Natural killer cell (primary cell): Measurements from ENCODE around the gene PHF20. TPM values are rescaled to one million over a fixed set of nuclear protein-coding genes. Genes with fewer than 3 reads are reported as not detected.
A peak's percentile ranks its signal among the peaks of the same experiment; 100 is the strongest.
"Not testable (repeated sequence)": the region's sequence is repeated elsewhere in the genome, so short reads cannot be mapped to it uniquely, and the experiment has no call there.

Experiments
- ATAC-seq, 3 donors: fragments of 150-1000 bp in 2 of 3; fragments of 200-7000 bp in 1 of 3; cut with Tn5 transposase; 1 replicate in 1 of 3; 2 replicates in 2 of 3; pipeline ENCODE4 v1.10.0; 2021; ENCODE audit warnings: mild to moderate bottlenecking in 2 of 3, moderate library complexity in 2 of 3
- DNase-seq, 2 donors: peaks; one replicate each; pipeline versions ENCODE4 v3.0.0 to v3.0.0-alpha.2; 2013 to 2021; ENCODE audit warnings: mixed read lengths in 1 of 2
- H3K27ac ChIP-seq: one replicate; pipeline ENCODE4 v1.5.1; 2013; ENCODE audit warnings: mild to moderate bottlenecking, low read length
- H3K27me3 ChIP-seq: one replicate; pipeline ENCODE4 v1.6.1; 2013; ENCODE audit warnings: low read length; ENCODE audit not compliant: control insufficient read depth, insufficient read depth
- H3K36me3 ChIP-seq: one replicate; pipeline ENCODE4 v1.6.1; 2013; ENCODE audit warnings: low read length; ENCODE audit not compliant: control insufficient read depth, insufficient read depth
- H3K4me1 ChIP-seq: one replicate; pipeline ENCODE4 v1.6.1; 2013; ENCODE audit warnings: low read length; ENCODE audit not compliant: control insufficient read depth, insufficient read depth
- H3K4me3 ChIP-seq: one replicate; pipeline ENCODE4 v1.5.1; 2013; ENCODE audit warnings: low read length
- H3K9me3 ChIP-seq: one replicate; pipeline ENCODE4 v1.6.1; 2013; ENCODE audit warnings: low read length; ENCODE audit not compliant: control insufficient read depth, insufficient read depth
- H3K27ac Mint-ChIP-seq, 2 donors: one replicate each; pipeline ENCODE4 v1.8.0; 2022; ENCODE audit warnings: mild to moderate bottlenecking in 2 of 2, mixed read lengths in 2 of 2, moderate library complexity in 1 of 2
- H3K27me3 Mint-ChIP-seq, 2 donors: one replicate each; pipeline ENCODE4 v1.8.0; 2022; ENCODE audit warnings: low read depth in 2 of 2, mixed read lengths in 2 of 2
- H3K36me3 Mint-ChIP-seq: one replicate; pipeline ENCODE4 v1.8.0; 2022; ENCODE audit warnings: mixed read lengths
- H3K4me1 Mint-ChIP-seq, 2 donors: one replicate each; pipeline ENCODE4 v1.8.0; 2022; ENCODE audit warnings: mixed read lengths in 2 of 2
- H3K4me3 Mint-ChIP-seq: one replicate; pipeline ENCODE4 v1.8.0; 2022; ENCODE audit warnings: mild to moderate bottlenecking, moderate library complexity, mixed read lengths
- H3K9me3 Mint-ChIP-seq, 2 donors: one replicate each; pipeline ENCODE4 v1.8.0; 2022; ENCODE audit warnings: mixed read lengths in 2 of 2
- CTCF ChIP-seq: fragments of 200-600 bp; IDR thresholded peaks from one replicate; pipeline ENCODE4 v1.8.0; 2022; ENCODE audit warnings: antibody characterized with exemption
- WGBS: methylation state at CpG from one replicate; pipeline ENCODE4 v1.1.7; 2013; ENCODE audit warnings: missing lambda C conversion rate; ENCODE audit not compliant: insufficient coverage; 5-methylcytosine and 5-hydroxymethylcytosine counted together
- intact Hi-C: fragments of 100-400 bp; cut with micrococcal nuclease; formaldehyde crosslinking; loops from one replicate; pipeline ENCODE4 v1.14.2; 2022
- total RNA-seq, 4 donors: library from RNA; stranded (reverse); fragments of 120-200 nt in 1 of 4; gene quantifications; one replicate each; pipeline versions ENCODE4 v1.2.3 to v1.2.4, GENCODE V29; 2013 to 2022

PHF20 gene
- total RNA-seq, 3 donors from 2014 or later (not counting 1 experiment from before 2014, with no cell fraction given), result 151 to 165 (median 161) TPM

GRCh38 chr20:35854713-35855348 lies 83.0 kb downstream of the PHF20 start:
- Histone ChIP-seq H3K27me3 (no peaks in the 10 kb centered on the region), H3K9me3 (no peaks in the 10 kb centered on the region), H3K4me1 (peaks cover under 1% of the 10 kb centered on the region), H3K36me3 (peaks cover 25% of the 10 kb centered on the region), H3K4me3 (no peak overlapping the region), H3K27ac (no peak overlapping the region)
- no peak for ATAC-seq
- WGBS, result 100% methylated on average over 1 of the region's 2 CpGs
- no peak for TF ChIP-seq CTCF
- DNase-seq, result no peak
- peak overlapping the region in 1 of 2 donors; percentile 48 for H3K27ac Mint-ChIP-seq
- peaks cover 17 to 19% of the 10 kb centered on the region in 2 donors for H3K4me1 Mint-ChIP-seq
- no peaks in the 10 kb centered on the region for H3K9me3 Mint-ChIP-seq
- intact Hi-C loops, result no loop called here
- no peaks in the 10 kb centered on the region for H3K27me3 Mint-ChIP-seq
- H3K36me3 Mint-ChIP-seq, result no peaks in the 10 kb centered on the region
- no peak overlapping the region for H3K4me3 Mint-ChIP-seq

GRCh38 chr20:35855641-35856040 lies 83.8 kb downstream of the PHF20 start:
- WGBS, result 97% methylated on average over 4 of the region's 4 CpGs
- H3K27me3 Mint-ChIP-seq, H3K4me3 ChIP-seq, H3K4me1 ChIP-seq, intact Hi-C loops, H3K27ac Mint-ChIP-seq, H3K9me3 Mint-ChIP-seq, H3K9me3 ChIP-seq, H3K27ac ChIP-seq, DNase-seq, ATAC-seq, H3K36me3 Mint-ChIP-seq, H3K4me3 Mint-ChIP-seq, H3K27me3 ChIP-seq: not testable (repeated sequence)
- peaks cover 14 to 17% of the 10 kb centered on the region in 2 donors for H3K4me1 Mint-ChIP-seq
- H3K36me3 ChIP-seq, result peaks cover 27% of the 10 kb centered on the region

- intact Hi-C loops, result no loop called here
- Mint-ChIP-seq H3K36me3 (no peaks in the 10 kb centered on the region), H3K9me3 (no peaks in the 10 kb centered on the region), H3K4me1 (peaks cover 7 to 17% of the 10 kb centered on the region in 2 donors), H3K27me3 (no peaks in the 10 kb centered on the region), H3K27ac (peak overlapping the region in 1 of 2 donors; percentile 34), H3K4me3 (no peak overlapping the region)
- DNase-seq (no peak), ATAC-seq (no peak)
- no peaks in the 10 kb centered on the region for H3K4me1 ChIP-seq
- no peaks in the 10 kb centered on the region for H3K27me3 ChIP-seq
- no peak for TF ChIP-seq CTCF
- no peak overlapping the region for H3K4me3 ChIP-seq
- WGBS, result 100% methylated on average over 4 of the region's 4 CpGs
- no peak overlapping the region for H3K27ac ChIP-seq
- H3K9me3 ChIP-seq, result no peaks in the 10 kb centered on the region
- H3K36me3 ChIP-seq, result peaks cover 31% of the 10 kb centered on the region
Observed at GRCh38 chr20:35856866-35857265, 85.1 kb downstream of the PHF20 start.

- DNase-seq (no peak), ATAC-seq (no peak)
- intact Hi-C loops, result no loop called here
- Histone ChIP-seq H3K27ac (no peak overlapping the region), H3K4me3 (no peak overlapping the region), H3K27me3 (no peaks in the 10 kb centered on the region), H3K4me1 (no peaks in the 10 kb centered on the region), H3K36me3 (peaks cover 30% of the 10 kb centered on the region), H3K9me3 (no peaks in the 10 kb centered on the region)
- Mint-ChIP-seq H3K9me3 (no peaks in the 10 kb centered on the region), H3K27me3 (no peaks in the 10 kb centered on the region), H3K36me3 (no peaks in the 10 kb centered on the region), H3K4me3 (no peak overlapping the region), H3K27ac (no peak overlapping the region), H3K4me1 (peaks cover 10 to 11% of the 10 kb centered on the region in 2 donors)
- WGBS, result 100% methylated on average over 1 of the region's 1 CpG
- no peak for TF ChIP-seq CTCF
Observed at GRCh38 chr20:35866418-35867202, 94.8 kb downstream of the PHF20 start.
